ENCODE measurements around the gene CPSF3. TPM values are rescaled to one million over a fixed set of nuclear protein-coding genes. Genes with fewer than 3 reads are reported as not detected.
"Not testable (repeated sequence)": the region's sequence is repeated elsewhere in the genome, so short reads cannot be mapped to it uniquely, and the experiment has no call there.

CPSF3 gene
- total and polyA plus RNA-seq, 2 of the 13 experiments (the other 11 are each of a cell fraction or from before 2014, with no cell fraction given) = 19.8 to 93.0 TPM

DNA sequence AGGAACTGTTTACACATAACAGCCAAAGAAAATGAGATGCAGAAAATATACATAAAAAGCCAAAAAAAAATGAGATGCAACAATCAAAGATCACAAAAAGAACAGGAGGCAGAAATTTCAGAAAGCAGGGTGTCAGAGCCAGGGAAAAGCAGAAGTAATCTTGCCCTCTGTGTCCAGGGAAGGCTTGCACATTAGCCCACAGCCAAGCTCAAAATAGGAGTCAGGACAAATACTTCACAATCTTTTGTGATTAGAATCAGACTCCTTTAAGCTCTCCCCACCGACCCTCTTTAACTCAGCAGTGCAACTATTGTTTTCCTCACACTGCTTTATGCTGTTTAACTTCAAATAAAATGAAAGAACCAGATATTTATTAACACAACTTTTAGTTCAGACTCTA lies 85.5 kb downstream of the CPSF3 start (continued):
- TF ChIP-seq, protein P1, sequence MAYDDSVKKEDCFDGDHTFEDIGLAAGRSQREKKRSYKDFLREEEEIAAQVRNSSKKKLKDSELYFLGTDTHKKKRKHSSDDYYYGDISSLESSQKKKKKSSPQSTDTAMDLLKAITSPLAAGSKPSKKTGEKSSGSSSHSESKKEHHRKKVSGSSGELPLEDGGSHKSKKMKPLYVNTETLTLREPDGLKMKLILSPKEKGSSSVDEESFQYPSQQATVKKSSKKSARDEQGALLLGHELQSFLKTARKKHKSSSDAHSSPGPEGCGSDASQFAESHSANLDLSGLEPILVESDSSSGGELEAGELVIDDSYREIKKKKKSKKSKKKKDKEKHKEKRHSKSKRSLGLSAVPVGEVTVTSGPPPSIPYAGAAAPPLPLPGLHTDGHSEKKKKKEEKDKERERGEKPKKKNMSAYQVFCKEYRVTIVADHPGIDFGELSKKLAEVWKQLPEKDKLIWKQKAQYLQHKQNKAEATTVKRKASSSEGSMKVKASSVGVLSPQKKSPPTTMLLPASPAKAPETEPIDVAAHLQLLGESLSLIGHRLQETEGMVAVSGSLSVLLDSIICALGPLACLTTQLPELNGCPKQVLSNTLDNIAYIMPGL (CRISPR knock-in tag; IDR thresholded peaks at IDR 0.05; ENCODE audit: borderline replicate concordance in 1 of 2, low read depth in 1 of 2) = no peak

DNA sequence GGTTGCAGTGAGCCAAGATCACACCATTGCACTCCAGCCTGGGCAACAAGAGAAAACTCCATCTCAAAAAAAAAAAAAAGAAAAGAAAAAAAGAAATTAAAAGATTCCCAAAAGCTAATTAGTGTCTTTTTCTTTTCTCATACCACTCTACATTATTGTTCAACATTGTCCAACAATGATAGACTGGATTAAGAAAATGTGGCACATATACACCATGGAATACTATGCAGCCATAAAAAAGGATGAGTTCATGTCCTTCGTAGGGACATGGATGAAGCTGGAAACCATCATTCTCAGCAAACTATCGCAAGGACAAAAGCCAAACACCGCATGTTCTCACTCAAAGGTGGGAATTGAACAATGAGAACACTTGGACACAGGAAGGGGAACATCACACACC lies 90.5 kb downstream of the CPSF3 start:
- BruUV-seq (replicated peaks); in situ Hi-C loops (cut with HindIII; ENCODE audit: extremely low pct_ligation_motif_present, low pct_unique_long_range_greater_than_20kb); POLR2A ChIA-PET; H3K4me3 ChIP-seq (replicated peaks in 1 of 3; ENCODE audit: insufficient read depth in 1 of 3, low read depth in 2 of 3, low read length in 3 of 3); H4K20me1 ChIP-seq (ENCODE audit: insufficient read depth, low read length); H3K4me2 ChIP-seq (ENCODE audit: low read depth, low read length); H3K79me2 ChIP-seq (ENCODE audit: insufficient read depth, low read length); H3K27ac ChIP-seq (ENCODE audit: extremely low read length, insufficient read depth, low read length); CTCF ChIA-PET (ENCODE audit: low intra/inter-chr PET ratio, low total read pairs); FAIRE-seq; H3K4me1 ChIP-seq (ENCODE audit: insufficient read depth, low read length); H3K9me3 ChIP-seq (ENCODE audit: low read length); H2AFZ ChIP-seq (ENCODE audit: low read length); intact Hi-C loops (cut with micrococcal nuclease; ENCODE audit: unreplicated experiment); H3K9ac ChIP-seq (ENCODE audit: insufficient read depth, low read depth, low read length); H3K27me3 ChIP-seq (ENCODE audit: control insufficient read depth in 1 of 2, insufficient read depth in 2 of 2, low read length in 2 of 2); ATAC-seq; DNase-seq (ENCODE audit: low spot score): not testable (repeated sequence)
- 91% methylated on average over 3 of the region's 3 CpGs for WGBS (ENCODE audit: low lambda C conversion rate)
- peaks cover 5 to 40% of the 10 kb centered on the region in 2 experiments for H3K36me3 ChIP-seq (replicated peaks in 1 of 2; ENCODE audit: control insufficient read depth in 1 of 2, insufficient read depth in 2 of 2, low read length in 2 of 2)

DNA sequence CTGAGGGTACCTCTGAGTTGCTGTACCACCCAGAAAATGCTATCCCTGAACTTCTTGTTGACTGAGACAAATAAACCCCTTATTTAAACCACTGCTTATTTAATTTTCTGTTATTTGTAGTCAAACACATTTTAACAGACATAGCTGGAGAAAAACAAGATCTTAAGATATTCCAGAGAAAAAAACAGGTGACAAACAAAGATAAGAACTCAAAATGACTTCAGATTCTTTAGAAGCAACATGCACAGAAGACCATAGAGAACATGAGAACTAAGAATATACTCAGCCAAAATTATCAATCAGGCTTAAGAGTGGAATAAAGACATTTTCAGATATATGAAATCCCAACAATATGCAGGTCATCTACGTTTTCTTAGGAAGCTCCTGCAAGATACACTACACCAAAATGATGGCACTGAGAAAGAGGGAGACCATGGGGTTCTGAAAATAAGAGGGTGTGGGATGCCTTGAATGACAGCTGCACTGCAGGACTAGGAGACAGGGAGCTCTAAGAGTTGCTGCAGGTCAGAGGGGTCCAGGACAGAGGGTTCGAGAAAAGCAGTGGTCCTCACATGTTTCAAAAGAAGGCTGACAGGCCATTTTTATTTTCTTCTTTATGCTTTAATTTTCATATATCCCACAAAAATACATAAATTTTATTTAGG lies 93.8 kb downstream of the CPSF3 start:
- DNase-seq (ENCODE audit: low spot score) (no peak), FAIRE-seq (no peak), ATAC-seq (no peak)
- Histone ChIP-seq H3K4me2 (ENCODE audit: low read depth, low read length) (no peak overlapping the region), H4K20me1 (ENCODE audit: insufficient read depth, low read length) (no peaks in the 10 kb centered on the region), H3K4me3 (replicated peaks in 1 of 3; ENCODE audit: insufficient read depth in 1 of 3, low read depth in 2 of 3, low read length in 3 of 3) (no peak overlapping the region), H3K36me3 (replicated peaks in 1 of 2; ENCODE audit: control insufficient read depth in 1 of 2, insufficient read depth in 2 of 2, low read length in 2 of 2) (peaks cover 12 to 50% of the 10 kb centered on the region in 2 experiments), H3K79me2 (ENCODE audit: insufficient read depth, low read length) (no peaks in the 10 kb centered on the region), H3K9me3 (ENCODE audit: low read length) (no peaks in the 10 kb centered on the region), H2AFZ (ENCODE audit: low read length) (no peak overlapping the region), H3K9ac (ENCODE audit: insufficient read depth, low read depth, low read length) (no peak overlapping the region), H3K27me3 (ENCODE audit: control insufficient read depth in 1 of 2, insufficient read depth in 2 of 2, low read length in 2 of 2) (no peaks in the 10 kb centered on the region), H3K27ac (ENCODE audit: extremely low read length, insufficient read depth, low read length) (no peak overlapping the region), H3K4me1 (ENCODE audit: insufficient read depth, low read length) (no peaks in the 10 kb centered on the region)
- intact Hi-C loops (cut with micrococcal nuclease; ENCODE audit: unreplicated experiment) = no loop called here
- ChIA-PET CTCF (ENCODE audit: low intra/inter-chr PET ratio, low total read pairs) (no interaction called here), POLR2A (no interaction called here)
- TF ChIP-seq, protein P2, sequence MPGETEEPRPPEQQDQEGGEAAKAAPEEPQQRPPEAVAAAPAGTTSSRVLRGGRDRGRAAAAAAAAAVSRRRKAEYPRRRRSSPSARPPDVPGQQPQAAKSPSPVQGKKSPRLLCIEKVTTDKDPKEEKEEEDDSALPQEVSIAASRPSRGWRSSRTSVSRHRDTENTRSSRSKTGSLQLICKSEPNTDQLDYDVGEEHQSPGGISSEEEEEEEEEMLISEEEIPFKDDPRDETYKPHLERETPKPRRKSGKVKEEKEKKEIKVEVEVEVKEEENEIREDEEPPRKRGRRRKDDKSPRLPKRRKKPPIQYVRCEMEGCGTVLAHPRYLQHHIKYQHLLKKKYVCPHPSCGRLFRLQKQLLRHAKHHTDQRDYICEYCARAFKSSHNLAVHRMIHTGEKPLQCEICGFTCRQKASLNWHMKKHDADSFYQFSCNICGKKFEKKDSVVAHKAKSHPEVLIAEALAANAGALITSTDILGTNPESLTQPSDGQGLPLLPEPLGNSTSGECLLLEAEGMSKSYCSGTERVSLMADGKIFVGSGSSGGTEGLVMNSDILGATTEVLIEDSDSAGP (CRISPR knock-in tag; IDR thresholded peaks at IDR 0.05; ENCODE audit: borderline replicate concordance) = no peak
- 91% methylated on average over 2 of the region's 2 CpGs for WGBS (ENCODE audit: low lambda C conversion rate)
- in situ Hi-C loops (cut with HindIII; ENCODE audit: extremely low pct_ligation_motif_present, low pct_unique_long_range_greater_than_20kb) = no loop called here
- no TSS peak for BruUV-seq (replicated peaks)
